Measurements from ENCODE around the gene MYH6.
A peak's percentile ranks its signal among the peaks of the same experiment; 100 is the strongest.

The MYH6 gene

GRCh38 chr14:23447361-23448350, 39.6 kb upstream of the MYH6 start:
- H3K4me3 ChIP-seq (ENCODE audit: low read length), result no peak overlapping the region
- TF ChIP-seq, protein P1, sequence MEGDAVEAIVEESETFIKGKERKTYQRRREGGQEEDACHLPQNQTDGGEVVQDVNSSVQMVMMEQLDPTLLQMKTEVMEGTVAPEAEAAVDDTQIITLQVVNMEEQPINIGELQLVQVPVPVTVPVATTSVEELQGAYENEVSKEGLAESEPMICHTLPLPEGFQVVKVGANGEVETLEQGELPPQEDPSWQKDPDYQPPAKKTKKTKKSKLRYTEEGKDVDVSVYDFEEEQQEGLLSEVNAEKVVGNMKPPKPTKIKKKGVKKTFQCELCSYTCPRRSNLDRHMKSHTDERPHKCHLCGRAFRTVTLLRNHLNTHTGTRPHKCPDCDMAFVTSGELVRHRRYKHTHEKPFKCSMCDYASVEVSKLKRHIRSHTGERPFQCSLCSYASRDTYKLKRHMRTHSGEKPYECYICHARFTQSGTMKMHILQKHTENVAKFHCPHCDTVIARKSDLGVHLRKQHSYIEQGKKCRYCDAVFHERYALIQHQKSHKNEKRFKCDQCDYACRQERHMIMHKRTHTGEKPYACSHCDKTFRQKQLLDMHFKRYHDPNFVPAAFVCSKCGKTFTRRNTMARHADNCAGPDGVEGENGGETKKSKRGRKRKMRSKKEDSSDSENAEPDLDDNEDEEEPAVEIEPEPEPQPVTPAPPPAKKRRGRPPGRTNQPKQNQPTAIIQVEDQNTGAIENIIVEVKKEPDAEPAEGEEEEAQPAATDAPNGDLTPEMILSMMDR (IDR thresholded peaks at IDR 0.05; ENCODE audit: insufficient read depth, low read depth, low read length, missing control alignments), result no peak
- DNase-seq (ENCODE audit: low read depth), result no peak

DNA sequence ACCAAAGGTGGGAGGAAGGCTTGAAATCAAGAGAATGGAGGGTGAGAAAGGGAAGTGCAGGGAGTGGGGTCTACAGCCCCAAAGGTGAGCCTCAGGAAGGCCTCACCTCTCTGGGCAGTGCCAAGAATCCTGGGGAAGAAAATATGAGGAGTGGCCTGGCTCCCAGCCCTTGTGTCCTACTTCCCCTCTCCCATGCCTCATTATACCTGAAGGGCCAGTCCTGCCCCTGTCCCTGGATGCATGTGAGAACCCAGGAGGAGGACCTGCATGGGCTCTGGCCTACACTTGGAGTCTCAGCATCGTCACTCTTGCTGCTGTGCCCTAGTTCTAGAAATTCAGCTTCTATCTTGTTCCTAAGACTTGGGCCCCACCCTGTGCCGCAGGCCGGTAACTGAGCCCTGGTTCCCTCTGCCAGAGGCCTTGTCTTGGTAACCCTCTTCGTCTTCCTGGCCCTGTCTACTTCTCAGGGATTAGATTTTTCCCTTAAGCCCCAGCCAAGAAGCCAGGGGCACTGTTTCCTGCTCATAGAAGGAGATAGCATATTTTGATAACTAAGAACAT, 38.3 kb upstream of the MYH6 start:
- H3K4me3 ChIP-seq (ENCODE audit: low read length), result no peak overlapping the region
- peak; percentile 19 for DNase-seq (ENCODE audit: low read depth)
- TF ChIP-seq, protein P1 (IDR thresholded peaks at IDR 0.05; ENCODE audit: insufficient read depth, low read depth, low read length, missing control alignments), result peak; percentile 34

GRCh38 chr14:23445773-23446172, 37.7 kb upstream of the MYH6 start:
- DNase-seq (ENCODE audit: low read depth), result no peak
- H3K4me3 ChIP-seq (ENCODE audit: low read length), result no peak overlapping the region
- TF ChIP-seq, protein P1 (IDR thresholded peaks at IDR 0.05; ENCODE audit: insufficient read depth, low read depth, low read length, missing control alignments), result no peak

DNA sequence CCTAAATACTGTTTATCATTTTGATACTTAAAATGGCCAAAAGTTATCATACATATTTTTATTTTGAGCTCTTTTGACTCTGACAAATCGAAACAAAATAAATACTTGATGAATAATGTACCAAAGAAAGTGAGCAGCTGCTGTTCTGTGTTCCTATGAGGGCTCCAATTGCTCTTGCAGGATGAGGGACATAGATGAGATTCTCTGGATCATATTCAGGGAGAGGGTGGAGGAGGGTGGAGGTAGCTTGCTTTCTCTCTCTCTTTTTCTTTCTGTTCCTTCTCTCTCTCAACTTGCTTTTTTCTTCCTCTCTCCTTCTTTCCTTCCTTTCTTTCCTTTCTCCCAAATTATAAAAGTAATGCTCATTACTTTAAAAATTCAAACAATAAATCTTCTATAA, 36.2 kb upstream of the MYH6 start:
- TF ChIP-seq, protein P1 (IDR thresholded peaks at IDR 0.05; ENCODE audit: insufficient read depth, low read depth, low read length, missing control alignments), result no peak
- DNase-seq (ENCODE audit: low read depth), result no peak
- no peak overlapping the region for H3K4me3 ChIP-seq (ENCODE audit: low read length)

DNA sequence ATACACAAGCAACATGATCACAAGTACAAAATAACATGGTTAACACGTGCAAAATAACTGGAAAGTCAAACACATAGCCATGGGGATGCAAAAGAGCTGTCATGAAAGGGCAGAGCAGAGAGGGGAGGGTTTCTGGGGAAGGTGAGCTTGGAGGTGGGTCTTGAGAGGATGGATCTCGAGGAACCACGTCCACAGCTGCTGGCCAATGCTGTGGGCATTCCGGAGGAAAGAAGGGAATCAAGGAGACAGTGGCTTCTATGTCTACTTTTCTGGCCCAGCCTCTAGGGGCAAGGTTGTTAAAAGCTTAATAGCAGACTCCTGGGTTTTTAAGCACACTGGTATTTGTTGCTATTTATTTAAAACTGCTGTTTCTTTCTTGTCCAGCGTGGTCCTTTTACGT, 35.8 kb upstream of the MYH6 start:
- DNase-seq (ENCODE audit: low read depth), result no peak
- TF ChIP-seq, protein P1 (IDR thresholded peaks at IDR 0.05; ENCODE audit: insufficient read depth, low read depth, low read length, missing control alignments), result no peak
- no peak overlapping the region for H3K4me3 ChIP-seq (ENCODE audit: low read length)

DNA sequence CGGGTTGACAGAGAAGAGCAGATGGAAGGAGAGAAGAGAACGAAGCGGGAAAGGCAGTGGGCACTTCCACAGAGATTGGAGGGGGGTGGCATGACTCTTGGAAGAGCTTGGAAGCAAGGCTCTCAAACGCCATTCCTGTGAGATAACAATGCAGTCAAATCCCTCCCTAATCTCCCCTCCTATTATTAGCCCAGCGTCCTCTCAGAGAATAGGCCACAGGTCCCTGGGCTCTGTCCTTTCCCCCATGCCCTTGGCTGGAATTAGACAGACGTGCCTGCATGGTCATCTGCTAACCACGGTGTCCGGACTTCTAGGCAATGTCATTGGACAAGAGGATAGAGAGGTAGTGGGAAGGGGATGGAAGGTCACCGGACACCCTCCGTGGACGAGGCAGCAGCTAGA, 35.3 kb upstream of the MYH6 start:
- TF ChIP-seq, protein P1 (IDR thresholded peaks at IDR 0.05; ENCODE audit: insufficient read depth, low read depth, low read length, missing control alignments), result no peak
- no peak for DNase-seq (ENCODE audit: low read depth)

More for the DNA sequence above, 35.3 kb upstream of the MYH6 start:
- H3K4me3 ChIP-seq (ENCODE audit: low read length), result no peak overlapping the region
